MM.1S (cell line): ENCODE measurements around the gene COL4A3.

Experiments
- CTCF ChIP-seq: fragments of 300-600 bp; sonication (generic); IDR thresholded peaks from 2 replicates; pipeline ENCODE4 v1.5.1; 2016; ENCODE audit warnings: antibody characterized with exemption, low read length, mixed read lengths
- EZH2 ChIP-seq: fragments of 300-600 bp; sonication (generic); optimal IDR thresholded peaks from 2 replicates; pipeline ENCODE3; 2017; ENCODE audit warnings: low read depth, mild to moderate bottlenecking, antibody characterized with exemption, low read length, mixed read lengths

- TF ChIP-seq CTCF: no peak
- TF ChIP-seq EZH2: no peak
Observed at GRCh38 chr2:227320305-227321094, 156.1 kb downstream of the COL4A3 start.
